ENCODE results near the gene ASPHD2. TPM values are rescaled to one million over a fixed set of nuclear protein-coding genes. Genes with fewer than 3 reads are reported as not detected.

The ASPHD2 gene
- total and polyA plus RNA-seq, 10 of the 15 experiments (the other 5 are each of a cell fraction or from before 2014, with no cell fraction given), result 1.6 to 10.6 (median 5.2) TPM

DNA sequence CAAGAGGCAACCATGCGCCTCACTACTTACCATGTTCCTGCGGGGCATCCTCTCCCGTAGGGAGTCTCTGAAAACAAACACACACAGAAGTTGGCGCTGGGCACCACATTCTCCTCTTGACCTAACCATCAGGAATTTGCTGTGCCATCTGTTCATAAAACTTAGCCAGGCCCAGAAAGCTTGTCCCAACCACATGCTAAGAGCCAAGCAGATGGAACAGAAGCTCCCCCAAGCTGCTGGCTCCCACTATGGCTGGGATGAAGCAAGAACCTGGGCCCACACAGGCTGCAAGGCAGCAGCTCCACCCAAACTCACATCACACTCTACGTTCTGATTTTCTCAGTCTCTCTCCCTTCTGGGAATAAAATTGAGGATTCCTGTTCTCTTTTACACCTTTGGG lies 37.1 kb downstream of the ASPHD2 start:
- FAIRE-seq, result no peak
- TF ChIP-seq HDAC6 (IDR thresholded peaks at IDR 0.05; ENCODE audit: unreplicated experiment), result no peak
- TF ChIP-seq ASH2L (IDR thresholded peaks at IDR 0.05; ENCODE audit: borderline replicate concordance, low read depth), result no peak
- TF ChIP-seq ZNF207 (IDR thresholded peaks at IDR 0.05; ENCODE audit: borderline replicate concordance), result no peak
- no peak for TF ChIP-seq ETV6 (conservative IDR thresholded peaks at IDR 0.05 in 1 of 2, IDR thresholded peaks at IDR 0.05 in 1 of 2; ENCODE audit: borderline replicate concordance in 1 of 2, low read depth in 1 of 2)
- no peak for TF ChIP-seq NR2C2 (IDR thresholded peaks at IDR 0.05; ENCODE audit: borderline replicate concordance, control insufficient read depth, insufficient read length, low read depth)
- ChIA-PET SMC1A (ENCODE audit: uncharacterized antibody, unreplicated experiment) (interaction anchor here (0.7 to 3.1 kb wide), 2 partner anchors 14 to 102 kb away, joined by 3 to 17 read pairs; no protein-coding TSS in a partner anchor), CTCF (interaction anchor here (0.9 to 1.8 kb wide), 4 partner anchors 13 to 200 kb away, joined by 4 to 6 read pairs (median 4); no protein-coding TSS in a partner anchor), POLR2A (no interaction called here), RAD21 (ENCODE audit: unreplicated experiment) (interaction anchor here (1.3 kb wide), 1 partner anchor 61 kb away, joined by 3 read pairs; no protein-coding TSS in a partner anchor)
- H3K4me1 ChIP-seq (ENCODE audit: control insufficient read depth, insufficient read depth, low read length), result no peaks in the 10 kb centered on the region
- DNase-seq (ENCODE audit: low read depth, low spot score), result no peak
- H3K9me3 ChIP-seq (replicated peaks; ENCODE audit: control insufficient read depth, insufficient read depth, low read length), result no peaks in the 10 kb centered on the region
- no TSS peak for BruUV-seq (replicated peaks)
- ATAC-seq, result no peak
- no peak overlapping the region for H3K4me2 ChIP-seq (ENCODE audit: control insufficient read depth, insufficient read depth)
- WGBS (ENCODE audit: insufficient coverage, insufficient replicate concordance, low lambda C conversion rate, missing lambda C conversion rate), result 100% methylated on average over 5 of the region's 5 CpGs
- no peak overlapping the region for H3K9ac ChIP-seq (ENCODE audit: control insufficient read depth, insufficient read depth, low read length)
- no peaks in the 10 kb centered on the region for H3K27me3 ChIP-seq (replicated peaks in 1 of 2; ENCODE audit: control insufficient read depth in 2 of 2, insufficient read depth in 2 of 2, low read length in 1 of 2)
- no peaks in the 10 kb centered on the region for H3K79me2 ChIP-seq (ENCODE audit: control insufficient read depth, insufficient read depth, low read length)
- no peak overlapping the region for H3K27ac ChIP-seq (ENCODE audit: control insufficient read depth, insufficient read depth)
- H2AFZ ChIP-seq (ENCODE audit: control insufficient read depth, low read depth, low read length), result no peak overlapping the region
- peaks cover 40 to 43% of the 10 kb centered on the region in 2 experiments for H3K36me3 ChIP-seq (ENCODE audit: control insufficient read depth in 2 of 2, insufficient read depth in 2 of 2, low read length in 1 of 2)
- in situ Hi-C loops (cut with MboI) (no loop called here), intact Hi-C loops (cut with micrococcal nuclease; ENCODE audit: unreplicated experiment) (no loop called here)
- no peaks in the 10 kb centered on the region for H4K20me1 ChIP-seq (ENCODE audit: control insufficient read depth, insufficient read depth)
- H3K4me3 ChIP-seq, result no peak overlapping the region

- CTCF ChIA-PET, result interaction anchor here (1.9 to 4.9 kb wide), 2 partner anchors 8 to 10 kb away, joined by 4 to 23 read pairs; no protein-coding TSS in a partner anchor
- H3K4me1 ChIP-seq (ENCODE audit: control insufficient read depth, insufficient read depth, low read length), result peaks cover 5% of the 10 kb centered on the region
- WGBS (ENCODE audit: insufficient coverage, insufficient replicate concordance, low lambda C conversion rate, missing lambda C conversion rate), result 96% methylated on average over 2 of the region's 2 CpGs
- no peaks in the 10 kb centered on the region for H3K9me3 ChIP-seq (replicated peaks; ENCODE audit: control insufficient read depth, insufficient read depth, low read length)
- H3K79me2 ChIP-seq (ENCODE audit: control insufficient read depth, insufficient read depth, low read length), result no peaks in the 10 kb centered on the region; the same call in 1 of the 2 replicates
- intact Hi-C loops (cut with micrococcal nuclease; ENCODE audit: unreplicated experiment), result no loop called here
- SMC1A ChIA-PET (ENCODE audit: uncharacterized antibody, unreplicated experiment), result no interaction called here
- RAD21 ChIA-PET (ENCODE audit: unreplicated experiment), result no interaction called here
- no peak overlapping the region for H2AFZ ChIP-seq (ENCODE audit: control insufficient read depth, low read depth, low read length)
- POLR2A ChIA-PET, result interaction anchor here (1.0 kb wide), 1 partner anchor 171 kb away, joined by 4 read pairs; no protein-coding TSS in a partner anchor
- peaks cover 24 to 32% of the 10 kb centered on the region in 2 experiments for H3K36me3 ChIP-seq (ENCODE audit: control insufficient read depth in 2 of 2, insufficient read depth in 2 of 2, low read length in 1 of 2)
- ATAC-seq (no peak), DNase-seq (ENCODE audit: low read depth, low spot score) (no peak), FAIRE-seq (no peak)
- no peak overlapping the region for H3K9ac ChIP-seq (ENCODE audit: control insufficient read depth, insufficient read depth, low read length)
- in situ Hi-C loops (cut with MboI), result no loop called here
- H3K27ac ChIP-seq (ENCODE audit: control insufficient read depth, insufficient read depth), result no peak overlapping the region
- H3K4me3 ChIP-seq, result no peak overlapping the region
- BruUV-seq (replicated peaks), result no TSS peak
- H3K4me2 ChIP-seq (ENCODE audit: control insufficient read depth, insufficient read depth), result no peak overlapping the region
- no peaks in the 10 kb centered on the region for H3K27me3 ChIP-seq (replicated peaks in 1 of 2; ENCODE audit: control insufficient read depth in 2 of 2, insufficient read depth in 2 of 2, low read length in 1 of 2)
- H4K20me1 ChIP-seq (ENCODE audit: control insufficient read depth, insufficient read depth), result no peaks in the 10 kb centered on the region
- TF ChIP-seq ZBTB33 (IDR thresholded peaks at IDR 0.05) (no peak), NRF1 (conservative IDR thresholded peaks at IDR 0.05; ENCODE audit: low read depth, low read length) (no peak), HDAC2 (IDR thresholded peaks at IDR 0.05) (no peak), NBN (IDR thresholded peaks at IDR 0.05) (no peak), EP300 (IDR thresholded peaks at IDR 0.05; ENCODE audit: borderline replicate concordance in 1 of 2, control insufficient read depth in 1 of 2, low read depth in 2 of 2, low read length in 2 of 2) (no peak), ATF7 (IDR thresholded peaks at IDR 0.05; ENCODE audit: low read depth) (no peak), HDGF (IDR thresholded peaks at IDR 0.05) (no peak), CBX3 (IDR thresholded peaks at IDR 0.05; ENCODE audit: borderline replicate concordance, low read depth) (no peak), ETV6 (conservative IDR thresholded peaks at IDR 0.05 in 1 of 2, IDR thresholded peaks at IDR 0.05 in 1 of 2; ENCODE audit: borderline replicate concordance in 1 of 2, low read depth in 1 of 2) (no peak), RBBP5 (conservative IDR thresholded peaks at IDR 0.05) (no peak), MEF2A (IDR thresholded peaks at IDR 0.05; ENCODE audit: insufficient read depth, low read depth, low read length) (no peak)
These were observed 41.7 kb downstream of the ASPHD2 start for GRCh38 chr22:26470807-26471206.
